Hypothalamus (tissue), 51 donors: ENCODE results near the gene SELENOO.

Source experiments
- DNase-seq, 51 donors: peaks; one replicate each; lab custom pipeline; 2025; lab: John Stamatoyannopoulos, UW

The SELENOO gene

DNA sequence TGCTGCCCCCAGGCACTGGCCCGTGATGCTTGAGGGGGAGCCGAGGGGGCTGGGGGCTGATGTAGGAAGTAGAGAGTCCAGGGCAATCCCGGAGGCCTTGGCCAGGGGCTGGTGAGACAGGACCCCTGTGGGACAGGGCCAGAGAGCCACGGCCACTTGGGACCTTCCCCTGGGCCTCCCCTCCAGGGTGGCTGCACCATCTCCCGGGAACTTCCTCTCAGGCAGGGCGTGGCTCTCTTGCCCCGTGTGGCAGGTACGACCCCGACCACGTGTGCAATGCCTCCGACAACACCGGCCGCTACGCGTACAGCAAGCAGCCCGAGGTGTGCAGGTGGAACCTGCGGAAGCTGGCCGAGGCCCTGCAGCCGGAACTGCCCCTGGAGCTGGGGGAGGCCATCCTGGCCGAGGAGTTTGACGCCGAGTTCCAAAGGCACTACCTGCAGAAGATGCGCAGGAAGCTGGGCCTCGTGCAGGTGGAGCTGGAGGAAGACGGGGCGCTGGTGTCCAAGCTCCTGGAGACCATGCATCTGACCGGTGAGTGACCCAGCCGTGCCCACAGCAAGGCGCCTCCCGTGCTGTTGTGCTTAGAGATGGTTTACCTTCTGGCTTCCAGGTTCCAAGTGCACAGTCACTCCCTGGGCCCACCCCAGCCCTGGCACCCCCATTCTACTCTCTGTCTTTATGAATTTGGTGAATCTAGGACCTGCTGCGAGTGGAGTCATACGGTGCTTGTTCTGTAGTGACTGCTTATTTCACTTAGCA is 9.7 kb downstream of the SELENOO start:
- no peak for DNase-seq

DNA sequence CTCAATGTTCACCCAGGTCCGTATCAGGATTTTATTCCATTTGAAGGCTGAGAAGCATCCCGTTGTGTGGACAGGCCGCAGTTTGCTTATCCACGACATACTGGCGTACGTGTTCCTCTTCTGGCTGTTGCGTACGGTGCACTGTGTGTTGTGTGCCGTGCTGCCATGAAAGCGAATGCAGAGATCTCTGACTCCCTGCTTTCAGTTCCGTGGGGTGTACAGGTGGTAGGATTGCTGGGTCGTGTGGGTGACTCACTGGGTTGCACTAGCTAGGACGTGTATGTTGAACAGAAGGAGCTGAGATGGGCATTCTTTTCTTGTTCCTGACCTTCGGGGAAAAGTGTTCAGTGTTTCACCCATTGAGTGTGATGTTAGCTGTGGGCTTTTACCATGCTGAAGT is 10.3 kb downstream of the SELENOO start:
- DNase-seq, result no peak

GRCh38 chr22:50213263-50213662 is 12.5 kb downstream of the SELENOO start:
- no peak for DNase-seq

GRCh38 chr22:50215297-50216054 is 14.7 kb downstream of the SELENOO start:
- no peak for DNase-seq

DNA sequence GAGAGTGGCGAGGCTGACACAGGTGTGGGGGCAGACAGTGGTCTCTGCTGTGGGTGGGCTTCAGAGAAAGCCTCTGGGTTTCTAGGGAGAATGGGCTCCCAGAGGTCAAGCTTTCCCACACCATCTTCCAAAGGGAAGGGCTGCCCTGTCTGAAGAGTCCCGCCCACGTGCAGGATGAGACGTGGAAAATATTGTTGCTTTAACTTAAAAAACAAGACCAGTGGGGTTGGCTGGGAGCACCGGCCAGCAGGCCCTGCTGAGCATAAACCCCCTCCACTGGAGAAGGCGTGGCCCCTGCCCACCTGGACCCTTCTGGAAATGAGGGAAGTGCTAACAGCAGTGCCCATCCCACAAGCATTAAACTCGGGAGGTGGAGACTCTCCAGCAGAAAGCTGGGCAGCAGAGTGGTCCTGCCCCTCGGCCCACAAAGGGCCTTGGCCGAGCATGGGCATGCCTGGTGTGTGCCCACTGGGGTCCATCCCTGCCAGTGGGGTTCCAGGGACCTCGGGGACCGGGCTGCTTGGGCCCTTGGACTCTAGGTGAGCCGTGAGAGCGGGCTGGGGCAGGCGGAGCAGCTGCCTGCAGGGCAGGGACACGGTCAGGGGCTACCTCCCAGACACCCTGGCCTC is 15.4 kb downstream of the SELENOO start:
- DNase-seq, result no peak

DNA sequence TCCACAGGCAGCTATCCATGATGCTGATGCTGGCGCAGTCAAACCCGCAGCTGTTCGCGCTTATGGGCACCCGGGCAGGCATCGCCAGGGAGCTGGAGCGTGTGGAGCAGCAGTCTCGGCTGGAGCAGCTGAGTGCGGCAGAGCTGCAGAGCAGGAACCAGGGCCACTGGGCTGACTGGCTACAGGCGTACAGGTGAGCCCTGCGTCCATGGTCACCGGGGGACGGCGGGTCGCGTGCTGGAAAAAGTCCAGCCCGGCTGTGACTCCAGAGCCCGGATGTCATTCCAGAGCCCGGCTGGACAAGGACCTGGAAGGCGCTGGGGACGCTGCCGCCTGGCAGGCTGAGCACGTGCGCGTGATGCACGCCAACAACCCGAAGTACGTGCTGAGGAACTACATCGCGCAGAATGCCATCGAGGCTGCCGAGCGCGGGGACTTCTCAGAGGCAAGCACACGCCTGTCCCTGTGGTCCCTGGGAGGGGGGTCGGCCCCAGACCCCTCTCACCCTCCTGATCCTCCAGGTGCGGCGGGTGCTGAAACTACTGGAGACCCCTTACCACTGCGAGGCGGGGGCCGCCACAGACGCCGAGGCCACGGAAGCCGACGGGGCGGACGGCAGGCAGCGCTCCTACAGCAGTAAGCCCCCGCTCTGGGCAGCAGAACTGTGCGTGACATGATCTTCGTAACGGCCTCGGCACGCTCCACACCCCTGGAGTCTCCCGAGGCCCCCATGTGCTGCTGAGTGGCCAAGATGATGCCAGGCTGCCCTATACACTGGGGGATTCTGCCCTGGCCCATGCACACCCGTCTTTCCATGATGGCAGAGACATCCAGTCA is 16.1 kb downstream of the SELENOO start:
- DNase-seq, result no peak

DNA sequence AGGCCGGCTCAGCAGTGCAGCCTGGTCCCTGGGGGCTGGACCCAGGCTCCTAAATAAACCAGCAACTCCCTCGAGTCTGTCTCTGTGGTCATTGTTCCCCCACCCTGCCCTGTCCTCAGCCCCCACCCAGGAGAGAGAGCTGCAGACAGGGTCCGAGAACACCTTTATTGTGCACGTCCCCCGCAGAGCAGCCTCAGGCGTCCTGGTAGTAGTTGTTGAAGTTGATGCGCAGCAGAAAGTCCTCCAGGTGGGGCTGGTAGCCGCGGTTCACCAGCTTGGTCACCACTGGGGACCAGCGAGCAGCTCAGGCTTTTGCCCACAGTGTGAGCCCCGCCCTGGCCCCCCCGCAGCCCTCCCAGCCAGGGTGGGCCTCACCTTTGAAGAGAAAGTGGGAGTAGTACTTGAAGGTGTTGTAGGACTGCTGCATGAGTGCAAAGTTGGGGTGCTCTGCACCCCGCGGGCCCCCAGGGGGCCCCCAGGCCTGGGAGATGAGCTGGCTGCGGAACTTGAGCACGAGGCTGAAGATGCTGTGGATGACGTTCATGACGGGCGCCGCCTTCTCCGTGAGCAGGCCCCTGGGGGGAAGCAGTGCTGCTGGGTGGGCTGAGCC is 16.8 kb downstream of the SELENOO start:
- no peak for DNase-seq

GRCh38 chr22:50218153-50218995 is 17.6 kb downstream of the SELENOO start:
- DNase-seq, result no peak

- peak in 7 of 51 donors; percentile 7 to 50 (median 27) for DNase-seq
Observed at GRCh38 chr22:50218996-50219727, 18.4 kb downstream of the SELENOO start.

DNA sequence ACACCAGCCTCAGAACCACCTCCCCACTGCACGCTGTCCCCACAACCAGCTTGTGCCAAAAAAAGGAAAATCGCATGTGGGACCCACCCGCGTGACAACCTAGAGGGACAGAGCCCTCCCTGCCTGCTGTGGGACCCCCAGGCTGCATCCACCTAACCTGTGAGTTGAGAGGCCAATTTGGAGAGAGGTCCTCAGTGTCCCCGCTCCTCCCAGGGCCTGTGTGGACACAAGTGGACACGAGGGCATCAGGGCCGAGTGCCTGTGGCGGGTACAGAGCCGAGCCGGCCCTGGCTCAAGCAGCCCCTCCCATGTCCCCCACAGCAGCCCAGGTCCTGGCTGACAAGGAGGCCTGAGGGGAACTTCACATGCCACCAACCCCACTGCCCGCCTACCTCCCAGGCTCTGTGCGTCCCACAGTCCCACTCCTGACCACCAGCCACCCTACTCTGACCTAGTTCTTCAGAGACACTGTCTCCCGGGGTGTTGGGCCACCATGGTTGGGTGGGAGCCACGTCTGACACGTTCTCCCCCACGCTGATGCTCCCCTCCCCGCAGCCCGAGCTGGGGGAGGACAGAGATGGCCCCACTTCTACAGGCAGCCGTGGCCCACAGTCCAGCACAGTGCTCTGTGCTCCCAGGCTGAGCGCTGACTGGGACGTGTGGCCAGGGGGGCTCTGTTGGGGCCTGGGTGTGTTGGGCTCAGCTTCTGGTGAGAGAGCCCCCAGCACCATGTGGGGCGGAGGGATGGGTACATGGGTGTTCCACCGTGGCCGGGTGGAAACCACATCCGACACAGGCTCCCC is 19.2 kb downstream of the SELENOO start:
- DNase-seq, result no peak

DNA sequence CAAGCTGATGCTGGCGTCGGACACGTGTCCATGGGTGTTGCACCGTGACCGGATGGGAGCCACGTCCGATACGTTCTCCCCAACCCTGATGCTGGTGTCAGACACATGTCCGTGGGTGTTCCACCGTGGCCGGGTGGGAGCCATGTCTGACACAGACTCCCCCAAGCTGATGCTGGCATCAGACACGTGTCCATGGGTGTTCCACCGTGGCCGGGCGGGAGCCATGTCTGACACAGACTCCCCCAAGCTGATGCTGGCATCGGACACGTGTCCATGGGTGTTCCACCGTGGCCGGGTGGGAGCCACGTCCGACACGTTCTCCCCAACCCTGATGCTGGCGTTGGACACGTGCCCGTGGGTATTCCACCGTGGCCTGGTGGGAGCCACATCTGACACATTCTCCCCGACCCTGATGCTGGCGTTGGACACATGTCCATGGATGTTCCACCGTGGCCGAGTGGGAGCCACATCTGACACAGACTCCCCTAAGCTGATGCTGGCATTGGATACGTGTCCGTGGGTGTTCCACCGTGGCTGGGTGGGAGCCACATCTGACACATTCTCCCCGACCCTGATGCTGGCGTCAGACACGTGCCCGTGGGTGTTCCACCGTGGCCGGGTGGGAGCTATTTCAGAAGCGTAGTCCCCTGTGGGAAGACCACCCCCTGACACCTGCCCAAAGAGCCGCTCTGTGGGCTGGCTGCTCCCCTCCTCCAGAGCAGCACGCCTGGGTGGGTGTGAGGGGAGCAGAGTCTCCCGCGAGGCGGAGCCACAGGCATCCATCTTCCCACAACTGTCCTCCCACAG is 20.0 kb downstream of the SELENOO start:
- no peak for DNase-seq

GRCh38 chr22:50221410-50222300 is 20.8 kb downstream of the SELENOO start:
- no peak for DNase-seq

GRCh38 chr22:50222508-50222907 is 21.7 kb downstream of the SELENOO start:
- DNase-seq, result no peak

DNA sequence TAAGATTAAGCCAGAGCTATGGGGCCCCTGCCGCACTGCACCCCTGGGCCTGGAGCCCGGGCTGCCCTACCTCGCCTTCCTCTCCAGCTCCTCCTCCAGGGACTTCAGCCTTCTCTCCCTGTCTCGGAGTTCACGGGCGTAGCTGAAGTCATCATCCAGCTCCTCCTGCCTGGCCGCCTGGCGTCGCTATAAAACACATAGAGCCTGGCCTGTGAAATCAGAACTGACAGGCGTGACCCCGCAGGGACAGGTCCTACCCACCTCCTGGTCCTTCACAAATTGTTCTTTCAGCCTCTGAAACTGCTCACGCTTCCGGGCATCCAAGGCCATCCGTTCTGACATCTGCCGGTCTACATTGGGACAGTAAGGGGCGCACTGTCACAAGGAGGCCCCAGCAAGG is 23.3 kb downstream of the SELENOO start:
- no peak for DNase-seq

DNA sequence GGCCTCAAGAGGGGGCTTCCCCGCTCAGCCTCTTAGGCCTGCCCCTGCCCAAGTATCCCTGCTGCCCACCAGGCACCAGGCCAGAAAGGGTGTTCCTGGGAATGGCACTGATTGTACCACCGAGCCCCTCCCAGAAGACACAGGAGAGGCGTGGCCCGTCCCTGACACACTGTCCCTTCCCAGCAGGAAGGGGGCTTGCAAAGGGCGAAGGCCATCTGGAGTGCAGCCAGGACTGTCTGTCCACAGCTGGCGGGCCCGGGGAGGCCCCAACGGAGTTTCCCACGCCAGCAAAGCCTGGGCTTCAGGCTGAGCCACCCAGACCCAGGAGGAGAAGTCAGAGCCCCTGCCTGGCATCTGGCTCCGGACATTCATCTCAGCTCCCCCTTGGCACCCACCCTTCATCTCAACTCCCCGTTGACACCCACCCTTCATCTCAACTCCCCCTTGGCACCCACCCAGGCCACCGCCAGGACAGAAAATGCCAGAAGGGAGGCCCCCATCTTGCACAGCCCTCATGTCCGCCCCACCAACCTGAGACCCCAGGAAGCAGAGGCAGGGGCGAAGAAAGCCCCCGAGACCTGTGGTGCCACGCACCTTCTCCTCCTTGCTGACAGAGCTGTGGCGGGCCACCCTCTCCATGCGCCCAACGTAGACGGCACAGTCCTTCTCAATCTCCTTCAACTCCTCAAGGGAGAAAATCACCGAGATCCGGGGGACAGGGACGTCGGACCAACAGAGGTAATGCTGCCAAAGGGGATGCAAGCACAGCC is 24.6 kb downstream of the SELENOO start:
- no peak for DNase-seq
